MCF 10A (cell line): ENCODE results near the gene MPHOSPH8. TPM values are rescaled to one million over a fixed set of nuclear protein-coding genes. Genes with fewer than 3 reads are reported as not detected.

ENCODE experiments used
- BruUV-seq: library from RNA; stranded (reverse); fragments of 400-500 nt; replicated peaks from 2 replicates; lab custom pipeline; 2021; lab: Mats Ljungman, UMichigan
- CTCF ChIA-PET: fragments of 300-600 bp; sonication (Branson Sonifier 250); formaldehyde crosslinking; extraction: SDS; loops from one replicate; lab custom pipeline; 2021; ENCODE audit warnings: antibody characterized with exemption, inconsistent platforms; lab: Yijun Ruan, JAX
- POLR2A ChIA-PET: fragments of 300-600, 350-650 bp; sonication (Branson Sonifier 250); formaldehyde crosslinking; extraction: SDS; loops from one replicate; lab custom pipeline; 2020; ENCODE audit warnings: antibody characterized with exemption, inconsistent platforms; lab: Yijun Ruan, JAX
- DNase-seq: peaks from one replicate; pipeline ENCODE4 v3.0.0-alpha.2; 2018; ENCODE audit not compliant: unreplicated experiment
- H3K27ac Mint-ChIP-seq: one replicate; pipeline ENCODE4 v1.8.0; 2022; ENCODE audit warnings: mild to moderate bottlenecking, low read depth, mixed read lengths; ENCODE audit not compliant: unreplicated experiment
- H3K27me3 Mint-ChIP-seq: one replicate; pipeline ENCODE4 v1.8.0; 2022; ENCODE audit warnings: mixed read lengths; ENCODE audit not compliant: insufficient read depth, unreplicated experiment
- H3K36me3 Mint-ChIP-seq: one replicate; pipeline ENCODE4 v1.8.0; 2022; ENCODE audit warnings: mild to moderate bottlenecking, moderate library complexity, mixed read lengths; ENCODE audit not compliant: insufficient read depth, unreplicated experiment
- H3K4me1 Mint-ChIP-seq: one replicate; pipeline ENCODE4 v1.8.0; 2022; ENCODE audit warnings: mixed read lengths; ENCODE audit not compliant: insufficient read depth, unreplicated experiment
- H3K4me3 Mint-ChIP-seq: one replicate; pipeline ENCODE4 v1.8.0; 2022; ENCODE audit warnings: mild to moderate bottlenecking, moderate library complexity, mixed read lengths; ENCODE audit not compliant: unreplicated experiment
- H3K9me3 Mint-ChIP-seq: one replicate; pipeline ENCODE4 v1.8.0; 2022; ENCODE audit warnings: mixed read lengths; ENCODE audit not compliant: unreplicated experiment
- CTCF ChIP-seq: fragments of 200-600 bp; IDR thresholded peaks from one replicate; pipeline ENCODE4 v1.8.0; 2022; ENCODE audit warnings: antibody characterized with exemption, mild to moderate bottlenecking; ENCODE audit not compliant: unreplicated experiment
- intact Hi-C: fragments of 100-400 bp; cut with micrococcal nuclease; formaldehyde crosslinking; loops from 2 replicates; pipeline ENCODE4 v1.14.1; 2022
- total RNA-seq: library from RNA; stranded (reverse); gene quantifications from 2 replicates; pipeline ENCODE4 v1.2.3, GENCODE V29; 2022

MPHOSPH8 gene
- total RNA-seq, 1 experiment from 2014 or later, result 32.4 TPM

GRCh38 chr13:19606737-19607136 lies 26.7 kb upstream of the MPHOSPH8 start:
- no peak for TF ChIP-seq CTCF
- Mint-ChIP-seq H3K27me3 (no peaks in the 10 kb centered on the region), H3K4me1 (peaks cover 19% of the 10 kb centered on the region), H3K27ac (no peak overlapping the region), H3K9me3 (no peaks in the 10 kb centered on the region), H3K4me3 (no peak overlapping the region), H3K36me3 (no peaks in the 10 kb centered on the region)
- POLR2A ChIA-PET, result interaction anchor here (0.6 to 3.4 kb wide), 4 partner anchors 10 to 161 kb away, joined by 3 to 17 read pairs (median 3); partner anchors contain the start of gene MPHOSPH8
- DNase-seq, result no peak
- intact Hi-C loops, result loop anchor here (10.0 kb wide), 1 partner anchor 258 kb away; the partner anchor contains the start of gene ZMYM5
- CTCF ChIA-PET, result interaction anchor here (0.6 to 2.4 kb wide), 2 partner anchors 12 to 320 kb away, joined by 3 to 9 read pairs; no protein-coding TSS in a partner anchor
- BruUV-seq, result no TSS peak

- Mint-ChIP-seq H3K9me3 (no peaks in the 10 kb centered on the region), H3K4me1 (peaks cover 19% of the 10 kb centered on the region), H3K27me3 (no peaks in the 10 kb centered on the region), H3K36me3 (no peaks in the 10 kb centered on the region), H3K4me3 (no peak overlapping the region), H3K27ac (no peak overlapping the region)
- intact Hi-C loops, result loop anchor here (10.0 kb wide), 1 partner anchor 257 kb away; the partner anchor contains the start of gene ZMYM5
- ChIA-PET POLR2A (interaction anchor here (0.6 to 1.3 kb wide), 3 partner anchors 11 to 160 kb away, joined by 3 to 7 read pairs (median 3); partner anchors contain the start of gene MPHOSPH8), CTCF (interaction anchor here (2.4 kb wide), 1 partner anchor 11 kb away, joined by 9 read pairs; no protein-coding TSS in a partner anchor)
- TF ChIP-seq CTCF, result no peak
- no TSS peak for BruUV-seq
- DNase-seq, result no peak
Measured at GRCh38 chr13:19607523-19608078, 25.9 kb upstream of the MPHOSPH8 start.

GRCh38 chr13:19618977-19619376 lies 14.5 kb upstream of the MPHOSPH8 start:
- intact Hi-C loops, result no loop called here
- no TSS peak for BruUV-seq
- Mint-ChIP-seq H3K27me3 (no peaks in the 10 kb centered on the region), H3K4me1 (no peaks in the 10 kb centered on the region), H3K36me3 (peaks cover 9% of the 10 kb centered on the region), H3K27ac (no peak overlapping the region), H3K9me3 (no peaks in the 10 kb centered on the region), H3K4me3 (no peak overlapping the region)
- TF ChIP-seq CTCF, result peak; percentile 61
- peak; percentile 53 for DNase-seq
- POLR2A ChIA-PET, result interaction anchor here (0.5 to 2.5 kb wide), 2 partner anchors 15 to 339 kb away, joined by 3 to 15 read pairs; partner anchors contain the start of gene MPHOSPH8
- CTCF ChIA-PET, result interaction anchor here (0.7 to 2.5 kb wide), 12 partner anchors 8 to 334 kb away, joined by 3 to 24 read pairs (median 6); partner anchors contain the start of gene MPHOSPH8

GRCh38 chr13:19622193-19622592 lies 11.3 kb upstream of the MPHOSPH8 start:
- Mint-ChIP-seq H3K27ac (peak overlapping the region; percentile 65), H3K4me3 (no peak overlapping the region), H3K4me1 (no peaks in the 10 kb centered on the region), H3K27me3 (no peaks in the 10 kb centered on the region), H3K9me3 (no peaks in the 10 kb centered on the region), H3K36me3 (peaks cover 9% of the 10 kb centered on the region)
- intact Hi-C loops, result no loop called here
- no peak for TF ChIP-seq CTCF
- ChIA-PET POLR2A (interaction anchor here (1.4 kb wide), 1 partner anchor 12 kb away, joined by 3 read pairs; the partner anchor contains the start of gene MPHOSPH8), CTCF (interaction anchor here (0.9 kb wide), 1 partner anchor 34 kb away, joined by 3 read pairs; no protein-coding TSS in a partner anchor)
- no TSS peak for BruUV-seq
- DNase-seq, result no peak
